ENCODE results near the gene CCL28. TPM values are rescaled to one million over a fixed set of nuclear protein-coding genes. Genes with fewer than 3 reads are reported as not detected.

CCL28 gene
- total RNA-seq, 1 donor from 2014 or later, result 0.81 TPM

Other genes starting within 250 kb of the CCL28 start
- 0.22 TPM for gene NIM1K, start 220.2 kb downstream of the CCL28 start, total RNA-seq
- gene HMGCS1, start 99.0 kb downstream of the CCL28 start, total RNA-seq, result 21.6 TPM
- 6.2 TPM for gene TMEM267, start 71.5 kb upstream of the CCL28 start, total RNA-seq
- 0.40 TPM for gene C5orf34, start 102.8 kb upstream of the CCL28 start, total RNA-seq
- gene PAIP1, start 144.7 kb upstream of the CCL28 start, total RNA-seq, result 120 TPM
- gene NNT, start 190.8 kb upstream of the CCL28 start, total RNA-seq, result 573 TPM

Measured in Right ventricle myocardium superior (tissue), 1 donor.